LoVo (cell line): ENCODE measurements around the gene KLHL10.

Experiments used
- DNase-seq: peaks from one replicate; pipeline ENCODE4 v3.0.0-alpha.2; 2016; ENCODE audit warnings: low spot score

The KLHL10 gene

DNA sequence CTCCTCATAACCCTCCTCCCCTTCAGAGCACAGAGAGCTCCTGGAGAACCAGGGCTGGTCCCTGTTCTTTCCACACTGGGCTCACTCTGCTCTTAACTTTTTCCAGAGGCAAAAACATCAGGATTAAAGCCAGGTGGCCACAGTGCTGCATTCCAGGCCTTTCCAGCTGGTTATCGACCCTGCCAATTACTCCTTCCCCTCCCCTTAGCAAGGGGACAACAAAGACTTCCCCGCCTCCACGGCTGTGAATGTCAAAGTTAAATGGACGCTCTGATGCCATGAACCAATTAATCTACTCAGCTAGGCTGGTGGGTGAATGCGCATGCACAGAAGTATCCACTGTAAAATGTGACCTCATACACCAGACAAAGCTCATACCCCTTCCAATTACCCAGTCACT is 58.0 kb downstream of the KLHL10 start:
- no peak for DNase-seq

DNA sequence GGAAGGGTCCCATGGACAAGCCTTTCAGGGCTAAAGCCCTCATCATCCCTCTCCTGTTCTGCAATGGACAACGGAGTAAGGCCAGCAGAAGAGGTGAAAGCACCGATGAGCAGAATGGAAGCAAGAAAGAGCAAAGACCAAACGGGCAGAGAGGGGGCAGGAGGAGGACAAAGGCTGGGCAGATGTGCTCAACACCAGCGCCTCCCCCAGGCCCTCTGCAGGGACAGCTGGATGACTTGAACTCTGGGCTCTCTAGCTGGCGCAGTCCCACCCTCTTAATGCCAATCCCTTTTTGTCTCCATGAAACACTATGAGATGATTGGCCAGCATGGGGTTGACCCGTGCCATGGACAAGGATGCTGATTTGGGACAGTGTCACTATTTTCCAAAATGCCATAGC is 59.1 kb downstream of the KLHL10 start:
- DNase-seq = no peak
